DMS53 treated with DMSO at 0.1 percent for 48 hours (cell line): ENCODE data around the gene CCDC92B.

Source experiments
- DNase-seq: peaks from one replicate; lab custom pipeline; 2025; ENCODE audit not compliant: unreplicated experiment; lab: John Stamatoyannopoulos, UW

CCDC92B gene

GRCh38 chr17:2779545-2779944 lies 30.1 kb upstream of the CCDC92B start:
- DNase-seq = no peak

GRCh38 chr17:2778489-2778888 lies 29.0 kb upstream of the CCDC92B start:
- no peak for DNase-seq

DNA sequence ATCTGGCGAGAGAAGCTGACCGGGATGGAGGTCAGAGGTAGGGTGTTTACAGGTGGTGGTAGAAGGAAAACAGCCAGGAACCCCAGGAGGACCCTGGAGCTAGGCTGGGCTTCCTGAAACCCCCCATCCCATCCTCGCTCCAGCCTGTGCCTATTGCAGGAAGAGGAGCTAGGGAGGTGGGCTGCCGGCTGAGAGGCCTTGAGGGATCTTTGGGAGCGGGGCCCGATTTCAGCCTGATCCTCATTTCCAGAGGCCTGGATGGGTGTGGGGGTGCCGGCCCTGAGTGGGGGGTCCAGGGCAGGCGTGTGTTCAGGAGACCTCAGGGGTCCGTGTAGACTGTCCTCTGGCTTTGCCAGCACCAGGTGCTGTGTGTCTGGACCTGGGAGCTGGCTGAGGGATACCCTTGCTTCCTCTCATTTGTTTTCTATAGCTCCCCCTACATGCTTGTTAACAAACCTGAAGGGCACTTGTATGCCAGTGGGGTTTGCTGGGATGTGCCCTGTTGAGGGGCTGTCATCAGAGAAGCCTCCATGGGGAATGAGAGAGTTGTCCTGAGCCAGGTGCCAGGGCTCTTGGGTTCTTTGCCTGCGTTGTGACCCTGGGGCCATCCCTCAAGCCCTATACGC lies 27.9 kb upstream of the CCDC92B start:
- no peak for DNase-seq

- DNase-seq = no peak
Measured at GRCh38 chr17:2776589-2777241, 27.3 kb upstream of the CCDC92B start.

GRCh38 chr17:2775206-2775605 lies 25.8 kb upstream of the CCDC92B start:
- no peak for DNase-seq

DNA sequence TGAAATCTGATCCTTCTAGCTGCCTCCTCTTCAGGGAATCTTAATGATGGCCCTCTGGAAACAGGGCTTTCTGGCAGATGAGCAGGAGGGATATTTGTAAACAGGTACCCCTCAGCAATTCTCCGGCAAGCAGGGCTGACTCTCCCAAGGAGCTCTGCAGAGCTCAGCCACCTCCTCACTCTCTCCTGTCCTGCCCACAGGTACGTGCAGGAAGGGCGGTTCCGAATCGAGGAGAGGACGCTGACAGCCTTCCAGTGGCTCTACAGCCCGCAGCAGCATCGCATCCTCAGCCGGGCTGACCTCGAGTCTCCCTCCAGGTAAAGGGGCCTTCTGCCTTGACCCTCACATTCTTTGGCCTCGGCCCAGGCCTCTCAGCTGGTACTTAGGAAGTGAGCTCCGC lies 20.7 kb upstream of the CCDC92B start:
- DNase-seq = no peak

GRCh38 chr17:2758870-2759269 lies 9.4 kb upstream of the CCDC92B start:
- DNase-seq = no peak

- peak; percentile 28 for DNase-seq
Measured at GRCh38 chr17:2755891-2756724, 6.7 kb upstream of the CCDC92B start.

GRCh38 chr17:2751491-2751890 lies 2.0 kb upstream of the CCDC92B start:
- no peak for DNase-seq

DNA sequence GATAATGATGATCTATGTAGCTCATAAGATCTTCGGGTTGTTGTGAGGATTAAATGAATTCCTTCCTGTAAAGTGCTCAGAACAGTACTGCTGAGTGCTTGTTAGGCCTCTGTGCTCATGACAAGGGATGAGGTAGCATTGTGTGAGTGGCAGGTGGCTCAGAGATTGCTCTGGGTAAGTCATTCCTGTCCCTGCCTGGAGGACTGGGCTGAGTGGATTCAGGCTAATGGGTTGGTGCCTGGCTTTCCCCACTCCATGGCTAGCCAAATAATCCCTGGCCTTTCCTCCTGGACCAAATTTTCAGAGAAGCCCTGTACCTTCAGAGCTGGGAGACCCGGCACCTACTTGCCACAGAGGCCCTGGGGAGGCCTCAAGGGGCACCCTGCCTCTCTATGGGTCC lies 1.3 kb upstream of the CCDC92B start:
- DNase-seq = no peak

DNA sequence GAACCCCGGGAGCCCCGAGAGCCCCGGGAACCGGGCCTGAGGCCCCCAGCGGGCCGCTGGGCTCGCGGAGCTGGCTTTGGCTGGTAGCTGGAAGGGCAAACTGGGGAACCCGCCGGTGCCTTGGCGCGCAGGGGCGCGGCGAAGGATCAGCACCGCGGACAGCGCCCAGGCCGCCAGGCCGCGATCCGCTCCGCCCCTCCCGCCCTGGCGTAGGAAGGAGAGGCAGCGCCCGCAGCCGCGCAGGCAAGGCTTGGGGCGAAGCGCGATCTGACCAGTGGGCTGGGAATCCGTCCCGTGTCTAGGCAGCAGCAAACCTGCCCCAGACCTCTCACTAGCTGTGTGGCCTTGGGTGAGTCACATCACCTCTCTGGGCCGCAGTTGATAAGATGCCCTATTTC lies 331 bp upstream of the CCDC92B start:
- DNase-seq = peak; percentile 41

GRCh38 chr17:2745317-2746037 lies 4.0 kb downstream of the CCDC92B start:
- no peak for DNase-seq

- no peak for DNase-seq
Measured at GRCh38 chr17:2737693-2738092, 11.8 kb downstream of the CCDC92B start.

DNA sequence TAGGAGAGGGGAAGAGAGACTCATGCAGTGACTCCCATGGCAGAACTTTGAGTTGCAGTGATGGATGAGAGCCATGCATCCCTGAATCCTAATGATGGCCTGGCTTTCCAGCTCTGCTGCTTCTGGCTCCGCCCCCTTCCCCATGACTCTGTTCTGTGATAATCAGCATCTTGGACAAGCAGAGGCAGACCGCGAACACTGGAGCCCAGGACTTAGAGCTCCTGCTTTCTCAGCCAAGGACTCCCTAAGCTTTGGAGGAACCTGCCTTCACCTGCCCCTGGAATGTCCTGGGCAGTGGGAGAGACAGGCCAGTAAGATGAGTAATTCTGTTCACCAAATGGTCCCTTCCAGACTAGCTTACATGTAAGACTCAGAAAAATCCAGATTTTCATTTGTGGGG lies 12.5 kb downstream of the CCDC92B start:
- DNase-seq = no peak

DNA sequence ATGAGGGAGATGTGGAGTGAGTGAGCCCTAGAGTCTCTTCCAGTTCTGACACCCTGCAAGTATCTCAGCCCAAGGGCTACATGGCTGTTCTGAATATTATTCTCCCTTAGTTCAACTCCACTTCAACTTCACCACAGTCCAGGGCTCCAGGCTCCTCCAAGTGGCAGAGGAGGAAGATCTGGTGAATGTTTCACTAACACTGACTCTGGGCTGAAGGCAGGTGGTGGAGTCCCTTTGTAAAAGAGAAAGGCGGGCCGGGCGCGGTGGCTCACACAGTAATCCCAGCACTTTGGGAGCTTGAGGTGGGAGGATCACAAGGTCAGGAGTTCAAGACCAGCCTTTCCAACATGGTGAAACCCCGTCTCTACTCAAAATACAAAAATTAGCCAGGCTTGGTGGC lies 13.6 kb downstream of the CCDC92B start:
- DNase-seq = no peak

DNA sequence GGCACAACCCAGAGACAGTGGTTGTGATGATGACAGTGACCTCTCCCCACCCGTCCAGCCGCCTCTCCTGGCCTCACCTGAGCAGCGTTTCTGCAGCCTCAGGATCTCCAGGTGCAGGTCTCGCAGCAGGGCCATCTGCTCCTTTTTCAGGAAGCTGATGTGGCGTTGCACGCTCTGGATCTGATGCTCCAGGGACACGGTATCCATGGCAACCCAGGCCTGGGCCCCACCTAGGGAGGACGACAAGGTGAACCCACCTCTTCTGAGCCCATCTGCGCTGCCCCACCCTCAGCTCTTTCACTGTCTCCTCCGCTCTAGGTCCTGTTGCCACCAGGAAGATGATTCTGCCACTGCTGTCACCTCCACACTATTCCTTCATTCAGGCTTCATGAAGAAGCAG lies 14.5 kb downstream of the CCDC92B start:
- no peak for DNase-seq

- no peak for DNase-seq
Measured at GRCh38 chr17:2731807-2732206, 17.6 kb downstream of the CCDC92B start.

DNA sequence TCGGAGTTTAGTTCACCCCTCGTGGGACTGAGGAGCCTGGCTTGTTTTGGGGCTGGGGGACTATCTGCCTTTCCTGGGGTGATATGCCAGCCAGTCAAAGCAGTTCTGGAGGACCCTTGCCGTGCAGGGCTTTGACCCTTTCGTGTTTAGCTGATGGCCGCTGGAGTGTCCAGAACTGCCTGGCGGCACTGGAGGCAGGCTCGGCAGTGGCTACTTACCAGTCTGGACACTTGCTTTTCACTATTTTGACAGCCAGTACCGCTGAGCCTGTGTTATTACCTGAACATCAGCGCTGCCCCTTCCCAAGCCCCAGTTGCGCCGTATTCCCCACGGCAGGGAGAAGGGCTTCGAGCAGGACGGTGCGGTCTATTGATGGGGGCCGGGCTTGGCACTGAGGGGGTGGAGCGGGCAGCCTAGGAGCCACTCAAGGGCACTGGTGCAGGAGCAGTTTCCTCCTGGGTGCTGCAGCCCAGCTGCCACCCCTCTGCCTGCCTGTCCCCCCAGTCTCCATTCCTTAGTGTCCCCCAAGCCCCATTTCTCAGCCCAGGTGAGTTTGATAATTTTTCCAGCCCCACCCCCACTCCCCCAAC lies 18.6 kb downstream of the CCDC92B start:
- no peak for DNase-seq

DNA sequence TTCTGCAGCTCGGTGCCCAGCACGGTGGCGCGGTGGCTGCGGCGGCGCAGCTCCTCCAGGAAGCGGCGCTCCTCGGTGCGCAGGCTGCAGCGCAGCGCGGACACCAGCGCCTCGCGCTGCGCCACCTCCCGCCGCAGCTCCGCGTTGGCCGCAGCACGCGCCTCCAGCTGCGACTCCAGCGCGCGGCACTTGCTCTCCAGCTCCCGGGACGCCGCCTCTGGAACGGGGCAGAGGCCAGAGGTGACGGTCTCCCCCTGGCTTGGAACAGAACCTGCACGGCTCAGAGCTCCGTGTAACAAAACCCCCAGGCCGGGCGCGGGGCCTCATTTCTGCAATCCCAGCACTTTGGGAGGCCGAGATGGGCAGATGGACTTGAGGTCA lies 24.7 kb downstream of the CCDC92B start:
- peak; percentile 31 for DNase-seq

DNA sequence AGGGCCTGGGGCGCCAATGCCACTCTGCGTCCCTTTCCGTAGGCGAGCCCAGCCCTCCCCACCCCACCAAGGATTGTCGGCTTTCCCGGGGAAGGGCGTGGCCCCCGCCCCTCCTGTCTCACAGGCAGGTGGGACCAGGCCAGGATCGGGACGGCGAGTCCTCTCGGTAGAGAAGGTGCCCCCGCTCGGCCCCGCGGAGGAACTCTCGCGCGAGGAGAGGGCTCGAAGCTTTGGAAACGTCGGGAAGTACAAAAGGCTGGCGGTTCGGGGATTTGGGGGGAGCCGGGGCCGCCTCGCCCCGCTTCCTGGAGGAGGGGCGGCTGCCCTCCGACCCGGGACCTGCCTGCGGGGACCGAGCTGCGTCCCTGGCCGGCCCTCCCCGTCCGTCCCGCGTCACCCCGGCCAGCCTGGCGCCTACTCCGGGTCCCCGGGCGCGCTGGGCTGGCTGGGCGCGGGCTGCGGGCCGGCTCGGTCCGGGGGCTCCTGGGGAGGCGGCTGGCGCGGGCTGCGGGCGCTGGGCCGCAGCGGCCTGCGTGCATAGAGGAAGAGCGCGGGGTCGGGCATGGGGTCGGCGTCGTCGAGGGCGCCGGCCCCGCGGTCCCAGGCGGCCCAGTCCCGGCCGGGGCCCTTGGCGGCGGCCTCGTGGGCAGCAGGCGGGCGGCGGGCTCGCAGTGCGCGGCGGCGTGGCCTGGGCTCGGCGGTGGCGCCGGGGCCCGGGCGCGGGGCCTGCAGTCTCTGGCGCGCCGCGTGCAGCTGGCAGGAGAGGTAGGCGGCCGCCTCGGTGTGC lies 25.3 kb downstream of the CCDC92B start:
- DNase-seq = no peak
